Astrocyte of the cerebellum (primary cell): Measurements from ENCODE around the gene ZNF350.
"Not testable (repeated sequence)": the region's sequence is repeated elsewhere in the genome, so short reads cannot be mapped to it uniquely, and the experiment has no call there.

Experiments used
- DNase-seq: peaks from one replicate; pipeline ENCODE4 v3.0.0-alpha.2; 2011; ENCODE audit warnings: low read depth
- H3K4me3 ChIP-seq: 2 replicates; pipeline ENCODE4 v1.5.1; 2011; ENCODE audit warnings: mild to moderate bottlenecking, low read depth, low read length, moderate library complexity
- in situ Hi-C: cut with HindIII; loops from 2 replicates; pipeline ENCODE4 v1.10.0; 2017; ENCODE audit warnings: low sequenced_read_pairs
- TF ChIP-seq, protein P1 (sequence below): IDR thresholded peaks from 2 replicates; pipeline ENCODE4 v1.5.1; 2012; ENCODE audit warnings: low read length, low read depth, moderate library complexity, mild to moderate bottlenecking; ENCODE audit errors: missing control alignments

ZNF350 gene

DNA sequence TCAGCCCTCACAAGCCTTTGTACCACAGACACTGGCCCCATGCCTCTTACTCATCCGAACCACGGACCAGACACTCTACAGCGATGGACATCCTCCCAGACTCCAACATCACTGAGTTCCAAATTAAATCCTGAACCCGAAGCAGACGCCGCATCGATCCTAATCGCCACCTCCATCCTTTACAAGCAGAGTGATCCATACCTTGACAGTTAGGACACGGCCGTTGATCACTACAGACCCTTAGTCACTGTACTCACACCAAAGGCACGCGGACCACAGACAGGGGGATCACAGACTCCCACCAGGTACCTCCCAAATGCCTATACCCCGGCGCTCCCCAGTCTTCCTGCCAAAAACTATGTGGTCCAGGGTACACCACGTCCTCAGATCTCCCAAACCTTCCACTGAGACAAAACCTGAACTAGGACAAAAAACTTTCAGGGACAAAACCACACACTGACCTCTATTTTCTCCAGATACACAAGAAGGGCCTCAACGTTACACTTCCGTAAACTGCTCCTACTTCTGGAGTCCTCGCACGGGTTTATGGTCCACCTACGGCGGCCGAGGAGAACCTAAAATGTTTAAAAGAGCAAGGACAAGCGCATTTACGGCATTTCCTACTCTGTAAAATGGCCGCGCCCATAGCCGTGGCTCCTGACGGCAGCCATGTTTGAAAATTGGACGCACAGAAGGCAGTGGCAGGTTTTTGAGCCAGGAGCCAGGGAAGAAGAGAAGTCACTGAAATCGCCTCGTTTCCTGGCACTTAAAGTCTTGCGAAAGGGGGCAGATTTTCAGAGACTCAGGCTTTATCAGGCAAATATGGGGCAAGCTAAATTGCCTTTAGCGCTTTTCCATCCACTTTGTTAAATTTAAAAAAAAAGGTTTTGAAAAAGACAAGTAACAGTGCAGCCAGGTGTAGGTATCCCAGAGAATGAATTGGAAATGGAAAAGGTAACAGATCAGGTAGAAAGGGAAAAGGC is at the start of gene ZNF350:
Gene ZNF350 (minus strand): TSS at position 532 of the 983 bp plus-strand sequence. CDS start 12,480 bp downstream, outside the sequence.
- TF ChIP-seq, protein P1, sequence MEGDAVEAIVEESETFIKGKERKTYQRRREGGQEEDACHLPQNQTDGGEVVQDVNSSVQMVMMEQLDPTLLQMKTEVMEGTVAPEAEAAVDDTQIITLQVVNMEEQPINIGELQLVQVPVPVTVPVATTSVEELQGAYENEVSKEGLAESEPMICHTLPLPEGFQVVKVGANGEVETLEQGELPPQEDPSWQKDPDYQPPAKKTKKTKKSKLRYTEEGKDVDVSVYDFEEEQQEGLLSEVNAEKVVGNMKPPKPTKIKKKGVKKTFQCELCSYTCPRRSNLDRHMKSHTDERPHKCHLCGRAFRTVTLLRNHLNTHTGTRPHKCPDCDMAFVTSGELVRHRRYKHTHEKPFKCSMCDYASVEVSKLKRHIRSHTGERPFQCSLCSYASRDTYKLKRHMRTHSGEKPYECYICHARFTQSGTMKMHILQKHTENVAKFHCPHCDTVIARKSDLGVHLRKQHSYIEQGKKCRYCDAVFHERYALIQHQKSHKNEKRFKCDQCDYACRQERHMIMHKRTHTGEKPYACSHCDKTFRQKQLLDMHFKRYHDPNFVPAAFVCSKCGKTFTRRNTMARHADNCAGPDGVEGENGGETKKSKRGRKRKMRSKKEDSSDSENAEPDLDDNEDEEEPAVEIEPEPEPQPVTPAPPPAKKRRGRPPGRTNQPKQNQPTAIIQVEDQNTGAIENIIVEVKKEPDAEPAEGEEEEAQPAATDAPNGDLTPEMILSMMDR, result no peak
- in situ Hi-C loops, result no loop called here
- H3K4me3 ChIP-seq, result peak within 1 kb of the TSS; percentile 65
- peak; percentile 90 for DNase-seq

DNA sequence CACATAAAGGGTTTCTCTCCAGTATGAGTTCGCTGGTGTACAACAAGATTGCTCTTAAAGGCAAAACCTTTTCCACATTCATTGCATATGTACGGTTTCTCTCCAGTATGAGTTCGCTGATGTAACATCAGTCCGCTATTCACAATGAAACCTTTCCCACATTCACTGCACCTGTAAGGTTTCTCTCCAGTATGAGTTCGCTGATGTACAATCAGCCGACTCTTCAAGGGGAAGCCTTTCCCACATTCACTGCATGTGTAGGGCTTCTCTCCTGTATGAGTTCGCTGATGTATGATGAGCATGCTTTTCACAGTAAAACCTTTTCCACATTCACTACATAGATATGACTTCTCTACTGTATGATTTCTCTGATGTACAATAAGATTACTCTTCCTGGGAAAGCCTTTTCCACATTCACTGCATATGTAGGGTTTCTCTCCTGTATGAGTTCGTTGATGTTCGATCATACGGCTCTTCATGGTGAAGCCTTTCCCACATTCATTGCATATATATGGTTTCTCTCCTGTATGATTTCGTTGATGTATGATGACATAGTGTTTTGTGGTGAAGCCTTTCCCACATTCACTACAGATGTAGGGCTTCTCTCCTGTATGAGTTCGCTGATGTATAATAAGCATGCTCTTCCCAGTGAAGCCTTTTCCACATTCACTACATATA is 47.5 kb upstream of the ZNF350 start:
- in situ Hi-C loops, result no loop called here
- no peak overlapping the region for H3K4me3 ChIP-seq
- TF ChIP-seq, protein P1, result no peak
- DNase-seq, result no peak

DNA sequence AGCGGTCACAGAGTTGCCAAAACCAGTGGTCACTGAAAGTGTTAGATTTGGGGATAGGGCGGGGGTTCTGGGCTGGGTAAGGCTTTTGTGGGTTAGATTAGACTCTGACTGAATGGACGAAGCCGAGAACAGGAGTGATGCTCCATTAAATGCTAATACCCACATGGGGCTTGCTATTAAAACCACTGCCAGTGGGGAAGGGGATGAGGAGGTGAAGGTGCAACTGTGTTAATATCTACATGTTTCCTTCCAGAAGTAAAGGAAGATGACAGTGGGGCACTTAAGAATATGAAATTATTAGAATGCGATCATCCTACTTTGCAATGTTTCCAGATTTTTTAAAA is 42.1 kb upstream of the ZNF350 start:
- DNase-seq, result no peak
- in situ Hi-C loops, result no loop called here
- H3K4me3 ChIP-seq, result peak overlapping the region; percentile 59
- TF ChIP-seq, protein P1, result no peak

DNA sequence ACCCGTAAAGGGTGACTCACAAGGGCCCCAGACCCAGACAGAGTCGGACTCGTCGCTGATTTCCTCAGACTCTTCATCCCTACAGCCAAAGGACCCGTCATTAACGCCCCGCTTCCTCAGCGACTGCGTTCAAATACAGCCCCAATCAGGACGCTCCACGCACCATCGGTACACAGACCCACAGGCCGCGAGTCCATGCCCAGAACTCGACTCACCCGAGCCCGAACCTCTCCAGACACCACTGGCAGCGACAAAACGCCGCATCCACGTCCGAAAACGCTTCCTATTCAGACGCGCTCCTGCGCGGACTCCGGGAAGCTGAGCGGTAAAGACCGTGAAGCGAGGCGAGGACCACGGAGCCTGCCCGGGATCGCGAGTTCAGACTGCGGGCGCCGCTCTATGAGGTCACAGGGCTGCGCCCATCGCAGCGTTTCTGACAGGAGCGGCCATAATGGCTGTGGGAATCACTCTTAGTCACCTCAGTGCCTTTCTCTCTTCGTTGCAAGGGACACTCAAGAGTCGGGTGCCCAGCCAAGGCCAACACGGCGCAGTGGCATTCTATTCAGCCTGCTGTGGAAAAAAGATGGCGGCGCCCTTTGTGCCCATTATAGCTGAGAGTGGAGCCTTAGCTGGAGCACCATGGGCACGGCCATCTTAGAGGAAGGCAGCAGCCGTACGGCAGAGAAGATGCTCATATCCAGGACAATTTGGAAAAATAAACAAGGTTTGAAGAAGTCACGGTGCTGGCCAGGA is 41.6 kb upstream of the ZNF350 start, which contains the start of gene ZNF614:
Gene ZNF614 (minus strand): TSS at position 353 of the 753 bp plus-strand sequence. CDS start 2,634 bp downstream, outside the sequence.
- DNase-seq, result peak; percentile 72
- H3K4me3 ChIP-seq, result peak within 1 kb of the TSS; percentile 59
- in situ Hi-C loops, result no loop called here
- TF ChIP-seq, protein P1, result no peak

DNA sequence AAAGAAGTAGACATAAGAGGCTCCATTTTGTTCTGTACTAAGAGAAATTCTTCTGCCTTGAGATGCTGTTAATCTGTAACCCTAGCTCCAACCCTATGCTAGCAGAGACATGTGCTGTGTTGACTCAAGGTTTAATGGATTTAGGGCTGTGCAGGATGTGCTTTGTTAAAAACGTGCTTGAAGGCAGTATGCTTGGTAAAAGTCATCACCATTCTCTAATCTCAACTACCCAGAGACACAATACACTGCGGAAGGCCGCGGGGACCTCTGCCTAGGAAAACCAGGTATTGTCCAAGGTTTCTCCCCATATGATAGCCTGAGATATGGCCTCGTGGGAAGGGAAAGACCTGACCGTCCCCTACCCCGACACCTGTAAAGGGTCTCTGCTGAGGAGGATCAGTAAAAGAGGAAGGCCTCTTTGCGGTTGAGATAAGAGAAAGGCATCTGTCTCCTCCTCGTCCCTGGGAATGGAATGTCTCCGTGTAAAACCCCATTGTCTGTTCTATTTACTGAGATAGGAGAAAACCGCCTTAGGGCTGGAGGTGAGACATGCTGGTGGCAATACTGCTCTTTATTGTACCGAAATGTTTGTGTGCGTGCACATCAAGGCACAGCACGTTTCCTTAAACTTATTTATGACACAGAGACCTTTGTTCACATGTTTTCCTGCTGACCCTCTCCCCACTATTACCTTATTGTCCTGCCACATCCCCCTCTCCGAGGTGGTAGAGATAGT is 39.8 kb upstream of the ZNF350 start:
- DNase-seq, H3K4me3 ChIP-seq, in situ Hi-C loops: not testable (repeated sequence)

DNA sequence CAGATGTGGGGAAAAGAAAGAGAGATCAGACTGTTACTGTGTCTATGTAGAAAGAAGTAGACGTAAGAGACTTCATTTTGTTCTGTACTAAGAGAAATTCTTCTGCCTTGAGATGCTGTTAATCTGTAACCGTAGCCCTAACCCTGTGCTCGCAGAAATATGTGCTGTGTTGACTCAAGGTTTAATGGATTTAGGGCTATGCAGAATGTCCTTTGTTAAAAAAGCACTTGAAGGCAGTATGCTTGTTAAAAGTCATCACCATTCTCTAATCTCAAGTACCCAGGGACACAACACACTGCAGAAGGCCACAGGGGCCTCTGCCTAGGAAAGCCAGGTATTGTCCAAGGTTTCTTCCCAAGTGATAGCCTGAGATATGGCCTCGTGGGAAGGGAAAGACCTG is 37.8 kb upstream of the ZNF350 start:
- DNase-seq, in situ Hi-C loops, H3K4me3 ChIP-seq: not testable (repeated sequence)

DNA sequence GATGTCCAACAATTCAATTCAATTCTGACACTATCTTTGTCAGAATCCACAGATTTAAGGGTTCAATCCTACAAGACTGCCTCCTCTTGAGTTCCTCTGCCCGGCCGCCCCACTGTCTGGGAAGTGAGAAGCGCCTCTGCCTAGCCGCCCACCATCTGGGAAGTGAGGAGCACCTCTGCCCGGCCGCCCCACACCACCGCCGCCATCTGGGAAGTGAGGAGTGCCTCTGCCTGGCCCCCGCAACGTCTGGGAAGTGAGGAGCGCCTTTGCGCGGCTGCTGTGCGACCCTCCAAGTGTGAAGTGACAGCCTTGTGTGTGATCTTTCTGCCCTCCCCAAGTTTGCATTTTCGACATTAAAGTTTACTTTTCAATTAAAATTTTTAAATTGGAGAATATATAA is 35.6 kb upstream of the ZNF350 start:
- TF ChIP-seq, protein P1, result no peak
- no peak overlapping the region for H3K4me3 ChIP-seq
- no peak for DNase-seq
- in situ Hi-C loops, result no loop called here
